Astrocyte of the hippocampus (primary cell): ENCODE results near the gene HYAL2.
"Not testable (repeated sequence)": the region's sequence is repeated elsewhere in the genome, so short reads cannot be mapped to it uniquely, and the experiment has no call there.

Source experiments
- DNase-seq: peaks from one replicate; pipeline ENCODE4 v3.0.0; 2011; ENCODE audit warnings: low read depth, low spot score

HYAL2 gene

DNA sequence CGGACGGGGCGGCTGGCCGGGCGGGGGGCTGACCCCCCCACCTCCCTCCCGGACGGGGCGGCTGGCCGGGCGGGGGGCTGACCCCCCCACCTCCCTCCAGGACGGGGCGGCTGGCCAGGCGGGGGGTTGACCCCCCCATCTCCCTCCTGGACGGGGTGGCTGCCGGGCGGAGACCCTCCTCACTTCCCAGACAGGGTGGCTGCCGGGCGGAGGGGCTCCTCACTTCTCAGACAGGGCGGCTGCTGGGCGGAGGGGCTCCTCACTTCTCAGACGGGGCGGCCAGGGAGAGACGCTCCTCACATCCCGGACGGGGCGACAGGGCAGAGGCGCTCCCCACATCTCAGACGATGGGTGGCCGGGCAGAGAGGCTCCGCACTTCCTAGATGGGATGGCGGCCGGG is 10.5 kb downstream of the HYAL2 start:
- DNase-seq, result not testable (repeated sequence)

DNA sequence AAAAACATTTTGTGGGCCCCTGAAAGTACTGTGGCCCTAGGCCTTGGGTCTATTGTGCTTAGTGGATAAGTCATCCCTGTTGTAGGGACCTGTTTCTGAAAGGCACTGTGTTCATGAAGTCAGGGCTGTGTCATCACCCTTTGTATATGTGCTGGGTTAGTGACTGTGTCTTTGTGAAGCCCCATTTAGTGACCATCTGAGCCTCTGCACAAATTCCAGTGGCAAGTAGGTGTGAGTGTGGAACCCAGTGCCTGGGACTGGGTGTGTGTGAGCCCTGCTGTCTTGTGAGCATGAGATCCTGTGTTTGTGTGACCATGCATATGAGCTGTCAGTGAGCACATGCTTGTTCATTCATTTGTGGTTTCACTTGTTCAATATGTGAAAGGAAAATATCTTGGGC is 17.9 kb downstream of the HYAL2 start:
- peak; percentile 54 for DNase-seq

DNA sequence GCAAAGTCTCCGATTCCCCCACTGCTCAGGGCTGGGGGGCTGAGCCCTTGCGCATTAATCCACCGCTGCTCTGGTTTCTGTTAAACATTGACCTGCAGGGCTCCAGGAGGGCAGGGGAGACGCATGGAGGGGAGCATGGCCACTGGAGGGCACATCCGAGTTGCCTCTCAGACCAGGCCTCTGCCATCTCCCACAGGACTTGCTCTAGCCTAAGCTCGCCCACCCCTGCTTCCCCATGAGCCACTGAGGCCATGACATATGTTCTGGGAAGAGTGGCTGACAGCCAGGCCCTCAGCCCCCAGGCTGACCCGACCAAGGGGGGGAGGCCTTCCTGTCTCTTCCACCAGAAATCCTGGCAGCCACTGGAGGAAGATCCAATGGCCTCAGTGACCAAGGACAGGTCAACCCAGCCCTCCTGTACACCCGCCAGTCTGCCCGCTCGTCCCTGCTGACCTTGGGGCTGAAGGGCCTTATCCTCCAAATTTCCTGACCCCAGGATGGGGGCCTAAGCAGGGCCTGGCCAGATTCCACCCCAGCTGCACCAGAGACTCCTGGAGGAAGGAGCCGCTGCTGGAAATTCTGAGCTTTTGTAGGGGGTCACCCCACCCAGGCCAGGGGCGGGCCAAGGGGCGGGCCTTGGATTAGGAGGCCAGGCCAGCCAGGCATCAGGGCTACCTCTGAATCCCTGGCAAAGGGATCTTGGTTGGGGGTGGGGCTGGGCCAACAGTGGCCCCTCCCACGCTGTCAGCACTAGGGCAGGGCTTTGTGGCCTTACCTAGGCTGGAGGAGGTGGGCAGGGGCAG is 19.3 kb downstream of the HYAL2 start, which contains the start of gene HYAL1:
TSS of gene HYAL1 (minus strand) at position 562 of the 803 bp plus-strand sequence. CDS start 618 bp downstream, outside the sequence.
- DNase-seq, result no peak

DNA sequence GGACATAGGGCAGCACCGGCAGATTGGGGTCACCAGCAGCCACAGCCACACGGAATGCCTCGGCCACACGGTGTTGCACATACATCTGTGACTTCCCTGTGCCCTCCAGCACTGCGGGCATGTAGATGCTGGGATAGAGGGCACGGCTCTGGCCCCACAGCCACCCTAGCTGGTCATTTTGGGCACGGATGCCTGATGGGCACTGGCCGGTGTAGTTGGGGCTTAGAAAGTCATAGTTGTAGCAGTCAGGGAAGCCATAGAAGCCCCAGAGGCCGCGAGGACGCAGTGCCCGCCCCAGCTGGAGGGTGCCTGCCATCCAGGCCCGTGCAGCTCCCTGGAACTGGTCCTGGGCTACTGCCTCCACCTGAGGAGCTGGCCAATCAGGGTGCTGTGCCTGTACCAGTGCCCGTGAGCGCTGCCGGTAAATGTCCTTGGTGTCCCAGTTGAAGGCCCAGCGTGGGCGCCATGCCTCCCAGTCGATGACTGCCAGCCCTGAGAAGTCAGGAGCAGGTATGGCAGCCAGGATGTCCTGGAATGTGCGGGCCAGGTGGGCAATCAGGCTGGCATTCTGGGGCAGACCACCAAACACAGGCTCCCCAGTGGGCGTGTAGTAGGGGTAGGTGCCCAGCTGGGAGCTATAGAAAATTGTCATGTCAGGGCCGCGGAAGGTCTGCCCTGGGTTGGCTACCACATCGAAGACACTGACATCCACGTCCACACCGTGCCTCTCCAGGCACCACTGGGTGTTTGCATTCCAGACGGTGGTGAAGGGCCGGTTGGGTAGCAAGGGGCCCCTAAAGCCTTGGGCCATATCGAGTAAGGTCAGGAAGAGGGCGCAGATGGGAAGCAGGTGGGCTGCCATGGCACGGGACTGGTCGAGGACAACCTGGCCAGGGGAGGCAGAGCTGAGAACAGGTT is 20.2 kb downstream of the HYAL2 start:
- DNase-seq, result no peak

DNA sequence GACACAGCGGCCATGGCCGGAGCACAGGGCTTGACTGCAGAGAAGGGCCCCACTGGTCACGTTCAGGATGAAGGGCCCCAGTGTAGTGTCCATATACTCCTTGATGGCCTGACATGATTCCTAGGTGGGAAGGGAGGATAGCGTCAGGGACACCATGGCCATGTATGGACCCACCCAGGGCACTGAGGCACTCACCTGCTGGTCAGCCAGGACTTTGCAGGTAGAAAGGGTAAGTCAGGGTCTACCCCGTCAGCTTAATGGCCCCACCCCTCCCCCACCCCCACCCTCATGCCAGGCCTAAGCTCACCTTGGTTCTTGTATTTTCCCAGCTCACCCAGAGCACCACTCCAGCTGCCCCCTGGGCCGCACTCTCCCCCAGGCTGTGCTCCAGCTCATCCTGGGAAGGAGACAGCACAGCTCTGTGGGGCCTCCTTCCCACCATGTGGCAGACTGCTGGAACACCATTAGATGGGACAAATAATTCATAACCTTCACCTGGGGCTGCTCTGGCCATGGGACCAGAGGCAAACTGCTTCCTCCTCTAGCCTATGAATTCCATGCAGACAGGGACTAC is 21.8 kb downstream of the HYAL2 start:
- DNase-seq, result no peak

DNA sequence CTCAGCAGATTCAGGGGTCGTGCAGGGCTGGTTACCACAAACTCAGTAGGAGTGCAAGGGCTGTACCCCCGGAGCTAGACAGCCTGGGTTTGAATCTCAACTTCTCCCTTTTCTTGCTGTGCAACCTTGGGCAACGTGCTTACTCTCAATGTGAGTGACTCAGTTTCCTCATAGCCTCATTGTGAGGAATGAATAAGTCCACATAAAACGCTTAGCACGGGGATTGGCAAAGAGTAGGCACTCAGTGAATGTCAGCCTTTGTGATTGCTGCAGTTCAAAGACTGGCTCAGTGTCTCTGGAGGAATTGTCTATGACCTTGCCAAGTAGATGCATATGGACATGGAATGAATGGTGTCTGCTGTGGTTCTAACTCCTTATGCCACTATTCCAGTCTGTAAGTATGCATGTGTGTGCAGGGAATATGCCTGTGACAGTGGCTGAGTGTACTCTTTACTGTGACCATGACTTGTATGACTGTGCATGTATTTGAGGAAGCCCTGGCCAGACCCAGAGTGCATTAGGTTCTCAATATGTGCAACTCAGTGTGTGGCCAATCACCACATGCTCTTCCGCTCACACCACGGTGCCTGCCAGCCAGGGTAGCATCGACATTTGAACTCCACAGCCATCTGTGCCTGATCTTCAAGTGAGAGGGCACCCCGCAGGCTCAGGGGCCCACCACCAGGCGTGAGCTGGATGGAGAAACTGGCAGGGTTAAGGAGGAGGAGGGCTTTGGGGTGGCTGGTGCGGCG is 22.4 kb downstream of the HYAL2 start:
- no peak for DNase-seq

DNA sequence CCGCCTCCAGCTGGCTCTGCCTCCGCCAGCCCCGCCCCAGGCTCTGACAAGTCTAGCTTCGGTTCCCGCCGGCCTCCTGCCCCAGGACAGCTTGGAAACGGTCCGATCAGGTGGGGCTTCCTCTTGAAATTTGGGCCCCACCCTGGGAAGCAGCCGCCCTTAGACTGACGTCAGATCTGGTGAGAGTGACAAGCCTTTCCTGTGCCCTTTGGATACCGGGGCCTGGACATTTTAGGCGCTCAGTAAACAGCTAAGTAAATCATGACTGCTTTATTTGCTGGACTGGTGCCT is 23.0 kb downstream of the HYAL2 start:
- DNase-seq, result no peak

DNA sequence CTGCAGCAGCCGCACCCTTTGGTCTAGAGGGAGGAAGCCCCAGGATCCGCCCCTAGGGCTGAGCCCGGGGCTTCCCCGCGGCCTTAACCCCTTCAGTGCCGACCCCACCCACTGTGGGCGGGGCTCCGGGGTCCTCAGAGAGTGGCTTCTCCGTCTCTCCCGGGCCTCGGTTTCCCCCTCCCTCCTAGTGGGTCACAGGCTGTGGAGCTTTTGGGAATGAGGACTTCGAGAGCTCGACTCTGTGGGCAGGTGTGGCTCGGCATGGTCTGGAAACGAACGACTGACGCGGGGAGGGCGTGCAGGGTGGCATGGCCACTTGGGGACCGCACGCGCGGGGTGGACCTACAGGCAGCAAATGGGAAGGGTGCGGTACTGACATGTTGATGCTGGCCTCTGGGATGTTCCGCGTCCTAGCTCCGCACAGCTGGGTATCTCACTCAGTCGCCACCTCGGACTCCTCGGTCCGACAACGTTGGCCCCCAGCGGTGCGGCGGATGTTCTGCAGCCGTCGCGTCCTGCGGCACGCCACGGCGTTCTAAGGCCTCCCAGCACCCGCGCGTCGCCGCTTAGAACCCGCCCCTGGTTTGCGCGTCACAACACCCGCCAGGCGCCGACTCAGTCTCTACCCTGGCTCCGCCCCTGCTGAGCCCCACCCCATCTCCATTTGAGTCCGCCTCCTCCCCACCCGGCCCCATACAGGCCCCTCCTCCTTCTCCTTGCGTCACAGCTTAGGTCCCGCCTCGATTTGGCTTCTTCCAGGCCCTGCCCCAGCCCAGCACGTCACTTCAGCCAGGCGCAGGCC is 23.5 kb downstream of the HYAL2 start, which contains the start of the genes HYAL3 and NAA80:
TSS of gene HYAL3 (minus strand) at position 570 of the 802 bp plus-strand sequence. CDS start 3,803 bp downstream, outside the sequence.
TSS of gene NAA80 (minus strand) at position 570 of the 802 bp plus-strand sequence. CDS start 1,942 bp downstream, outside the sequence.
- DNase-seq, result peak; percentile 100

DNA sequence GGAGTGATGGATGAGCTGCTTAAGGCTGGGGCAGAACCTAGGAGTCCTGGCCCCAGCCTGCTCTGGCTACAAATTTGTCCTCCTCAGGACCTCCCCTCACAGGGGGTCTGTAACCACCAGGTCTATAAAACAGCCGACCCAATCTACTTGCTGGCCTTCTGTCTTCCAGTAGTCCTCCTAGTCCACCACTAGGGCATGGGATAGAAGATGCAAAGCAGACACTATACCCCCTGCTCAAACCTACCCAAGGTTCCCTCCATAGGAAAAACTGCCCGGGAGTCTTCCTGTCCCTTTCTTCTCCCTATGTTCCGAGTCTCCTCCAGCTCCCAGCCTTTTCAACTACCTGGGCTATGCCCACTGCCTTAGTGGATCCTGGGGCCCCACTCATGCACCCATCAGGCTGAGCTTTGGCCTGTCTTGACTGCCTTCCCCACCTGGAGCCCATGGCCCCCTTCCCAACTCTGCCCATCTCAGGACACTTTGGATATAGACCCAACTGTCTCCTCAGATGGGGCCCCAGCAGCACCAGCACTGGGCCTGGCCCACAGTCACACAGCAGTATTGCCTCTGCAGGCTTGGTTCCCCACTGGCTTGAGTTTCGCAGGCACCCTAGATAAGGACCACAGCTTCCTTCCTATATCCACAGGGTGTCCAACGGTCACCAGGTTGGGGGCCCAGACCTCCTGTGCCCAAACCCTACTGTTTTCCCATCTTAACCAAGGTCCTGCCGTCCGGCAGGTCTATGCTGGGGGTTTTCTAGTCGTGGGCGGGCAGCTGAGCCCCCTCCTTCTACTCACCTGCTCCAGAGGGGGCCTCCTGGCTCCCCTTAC is 24.4 kb downstream of the HYAL2 start:
- DNase-seq, result peak; percentile 1

DNA sequence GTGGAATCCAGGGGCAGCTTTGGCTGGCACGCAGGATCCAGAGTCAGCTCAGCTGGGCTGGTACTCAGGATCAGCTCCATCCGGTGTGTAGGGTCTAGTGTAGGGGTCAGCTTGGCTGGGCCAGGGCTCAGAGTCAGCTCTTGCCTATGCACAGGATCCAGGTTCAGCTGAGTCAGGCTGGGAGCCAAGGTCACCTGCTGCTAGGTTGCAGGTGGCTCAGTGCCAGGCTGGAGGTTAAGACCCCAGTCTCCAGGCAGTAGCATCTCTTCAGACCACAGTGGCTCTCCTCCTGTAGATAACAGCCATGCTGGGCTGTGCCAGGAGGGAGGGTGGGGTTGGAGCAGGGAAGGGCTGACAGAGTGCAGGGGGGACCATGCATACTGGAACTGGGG is 25.2 kb downstream of the HYAL2 start:
- DNase-seq, result peak; percentile 0

DNA sequence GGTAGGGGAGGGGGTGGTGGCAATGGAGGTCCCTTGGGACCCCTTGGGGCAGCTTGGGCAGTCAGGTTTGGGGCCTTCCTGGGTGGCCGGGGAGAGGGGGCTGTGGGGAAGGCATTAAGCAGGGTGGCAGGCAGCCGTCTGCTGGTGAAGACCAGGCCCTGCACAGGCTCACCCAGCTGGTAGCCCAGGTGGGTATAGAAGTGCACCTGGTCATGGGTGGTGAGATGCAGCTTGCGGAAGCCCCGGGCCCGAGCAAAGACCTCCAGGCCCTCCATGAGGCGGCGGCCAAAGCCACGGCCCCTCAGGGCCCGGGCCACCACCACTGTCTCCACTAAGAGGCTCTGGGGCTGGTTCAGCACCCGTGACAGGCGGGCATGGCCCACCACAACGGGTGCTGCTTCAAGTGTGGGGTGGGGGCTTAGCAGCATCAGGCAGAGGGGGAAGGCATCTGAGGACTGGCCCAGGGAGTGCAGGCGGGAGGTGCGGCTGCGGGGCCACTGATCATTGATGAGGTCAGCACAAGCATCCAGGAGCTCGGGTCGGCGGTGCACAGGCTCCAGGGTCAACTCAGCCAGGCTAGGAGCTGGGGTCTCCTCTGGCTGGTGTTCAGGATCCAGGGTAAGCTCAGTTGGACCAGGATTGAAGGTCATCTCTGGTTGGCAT is 25.7 kb downstream of the HYAL2 start:
- DNase-seq, result peak; percentile 0

DNA sequence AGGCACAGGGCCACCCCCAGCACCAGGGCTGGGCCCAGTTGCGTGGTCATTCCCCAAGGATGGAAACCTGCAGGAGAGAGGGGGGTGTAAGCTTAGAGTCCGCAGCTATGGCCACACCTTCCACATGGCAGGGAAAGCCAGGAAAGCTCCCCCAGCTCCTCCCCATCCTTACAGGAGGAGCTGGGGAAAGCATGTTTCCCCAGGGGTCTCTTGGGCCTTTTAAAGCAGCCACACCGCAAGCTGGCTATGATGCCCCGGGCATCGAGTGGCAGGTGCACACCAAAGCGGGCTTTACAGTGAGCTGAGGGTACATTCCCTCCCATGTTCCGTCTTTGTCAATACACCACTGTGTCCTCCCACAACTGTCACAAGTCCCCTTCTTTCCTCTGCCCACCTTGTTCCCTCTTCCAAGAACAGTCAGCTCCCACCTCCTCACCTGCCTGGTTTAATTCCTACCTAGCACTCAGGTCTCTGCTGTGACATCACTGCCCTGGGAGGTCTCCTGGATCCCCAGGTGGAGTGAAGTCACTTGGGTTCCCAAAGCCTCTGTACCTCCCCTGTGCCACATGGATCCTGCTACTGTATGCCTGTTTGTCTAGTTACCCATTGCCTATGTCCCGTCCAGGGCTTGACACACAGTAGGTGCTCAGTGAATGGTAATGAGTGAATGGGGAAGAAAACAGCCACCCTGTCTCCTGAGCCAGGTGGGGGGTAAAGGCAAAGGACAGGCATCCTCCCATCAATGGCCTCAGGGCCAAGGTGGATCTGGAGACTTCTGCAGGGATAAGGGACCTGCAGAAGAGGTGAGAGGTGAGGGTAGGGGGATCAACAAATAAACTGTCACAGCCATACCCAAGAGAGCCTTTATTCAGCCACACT is 26.8 kb downstream of the HYAL2 start:
- no peak for DNase-seq

DNA sequence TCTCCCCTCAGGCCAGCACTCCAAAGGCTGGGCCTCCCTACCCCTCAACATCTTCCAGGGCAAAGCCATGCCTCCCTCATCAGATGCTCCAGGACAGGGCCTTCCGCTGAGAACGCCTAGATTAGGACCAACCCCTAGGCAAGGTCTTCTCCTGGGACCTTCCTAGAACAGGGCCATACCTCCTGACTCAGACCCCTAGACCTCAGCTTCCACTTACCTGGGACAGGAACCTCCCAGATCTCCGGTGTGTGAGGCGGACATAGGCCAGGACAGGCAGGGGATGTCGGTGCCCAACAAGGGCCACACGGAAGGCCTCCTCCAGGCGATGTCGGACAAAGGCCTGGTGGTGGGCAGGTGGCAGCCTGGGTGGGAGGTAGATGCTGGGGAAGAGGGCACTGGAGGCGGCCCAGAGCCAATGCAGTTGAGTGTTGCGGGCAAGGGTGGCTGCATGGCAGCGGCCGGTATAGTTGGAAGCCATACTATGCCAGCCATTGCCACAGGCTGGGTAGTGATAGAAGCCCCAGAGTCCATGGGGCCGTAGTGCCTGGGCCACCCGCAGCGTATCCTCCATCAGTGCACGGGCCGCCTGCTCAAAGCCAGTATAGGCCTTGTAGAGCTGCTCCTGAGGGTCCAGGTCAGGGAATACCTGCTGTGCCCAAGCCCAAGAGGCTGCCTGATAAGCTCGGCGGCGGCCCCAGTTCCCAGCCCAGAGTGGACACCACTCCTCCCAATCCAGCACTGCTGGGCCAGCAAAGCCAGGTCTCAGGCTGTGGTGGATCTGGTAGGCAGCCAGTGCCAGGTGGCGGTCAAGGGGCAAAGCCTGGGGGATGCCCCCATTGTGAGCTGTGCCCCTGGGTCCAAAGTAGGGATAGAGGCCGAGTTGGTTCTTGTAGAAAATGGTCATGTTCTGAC is 27.8 kb downstream of the HYAL2 start:
- no peak for DNase-seq

DNA sequence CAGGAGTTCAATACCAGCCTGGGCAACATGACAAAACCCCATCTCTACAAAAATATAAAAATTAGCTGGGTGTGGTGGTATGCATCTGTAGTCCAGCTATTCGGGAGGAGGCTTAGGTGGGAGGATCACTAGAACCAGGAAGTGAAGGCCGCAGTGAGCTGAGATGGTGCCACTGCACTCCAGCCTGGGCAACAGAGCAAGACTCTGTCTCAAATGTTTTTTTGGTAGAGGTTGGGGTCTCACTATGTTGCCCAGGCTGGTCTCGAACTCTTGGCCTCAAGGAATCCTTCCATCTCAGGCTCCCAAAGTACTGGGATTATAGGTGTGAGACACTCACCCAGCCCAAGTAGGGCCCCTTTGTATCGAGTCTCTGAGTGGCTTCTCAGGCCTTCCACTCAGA is 28.5 kb downstream of the HYAL2 start:
- DNase-seq, result no peak

DNA sequence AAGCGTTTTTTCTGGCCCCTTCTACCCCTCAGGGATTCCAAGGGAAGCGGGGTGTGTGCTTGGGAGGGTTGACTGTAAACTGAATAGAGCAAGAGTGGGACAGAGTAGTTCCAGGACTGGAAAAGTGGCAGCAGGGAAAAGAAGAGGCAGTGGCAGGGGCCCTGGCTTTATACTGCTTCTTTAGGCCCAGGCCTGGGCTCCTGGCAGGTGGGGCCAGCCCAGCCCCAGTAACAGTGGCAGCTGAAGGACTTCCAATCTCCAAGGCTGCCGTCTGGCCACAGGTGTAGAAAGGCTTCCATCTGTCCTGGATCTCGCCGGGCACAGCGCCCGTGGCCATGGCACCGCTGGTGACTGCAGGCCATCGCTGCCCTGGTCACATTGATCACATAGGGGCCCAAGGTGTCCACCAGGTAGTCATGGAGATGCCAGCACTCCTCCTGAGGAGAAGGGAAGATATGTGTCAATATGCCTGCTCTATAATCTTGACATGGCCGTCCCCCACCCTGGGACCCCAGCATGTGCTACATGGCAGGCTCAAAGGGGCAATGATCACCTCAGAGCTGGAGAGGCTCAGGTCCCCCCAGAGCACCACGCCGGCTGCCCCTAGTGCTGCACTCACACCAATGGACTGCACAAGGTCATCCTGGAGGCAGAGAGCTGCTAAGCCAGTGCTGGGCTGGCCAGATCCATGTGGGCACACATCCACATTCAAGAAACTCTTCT is 29.3 kb downstream of the HYAL2 start:
- DNase-seq, result no peak
